ENCODE measurements around the gene MMP3. TPM values are rescaled to one million over a fixed set of nuclear protein-coding genes. Genes with fewer than 3 reads are reported as not detected.

MMP3 gene
- polyA plus RNA-seq, 3 donors = not detected

- no peaks in the 10 kb centered on the region for H3K4me1 Mint-ChIP-seq
- WGBS (ENCODE audit: insufficient coverage) = 80% methylated on average over 5 of the region's 5 CpGs
- H3K27me3 ChIP-seq (ENCODE audit: control insufficient read depth in 2 of 2, insufficient read depth in 2 of 2, low read length in 2 of 2) = peaks cover 2 to 3% of the 10 kb centered on the region in 2 donors
- no peak overlapping the region for H3K27ac ChIP-seq (ENCODE audit: low read depth in 1 of 2, low read length in 2 of 2)
- H3K79me2 ChIP-seq (ENCODE audit: insufficient read depth, low read length) = no peaks in the 10 kb centered on the region
- no peak overlapping the region for H3K4me3 ChIP-seq (replicated peaks in 1 of 3; ENCODE audit: low read depth in 2 of 3, low read length in 3 of 3)
- no peak overlapping the region for H3K9ac ChIP-seq (ENCODE audit: insufficient read depth, low read length, poor library complexity, severe bottlenecking)
- intact Hi-C loops (cut with micrococcal nuclease) = no loop called here
- H3K4me3 Mint-ChIP-seq = no peak overlapping the region
- no peaks in the 10 kb centered on the region for H3K9me3 Mint-ChIP-seq
- DNase-seq = no peak
- TF ChIP-seq CTCF (IDR thresholded peaks at IDR 0.05) = no peak
- H3K9me3 ChIP-seq (replicated peaks in 1 of 2; ENCODE audit: control insufficient read depth in 1 of 2, insufficient read depth in 1 of 2, low read length in 2 of 2) = no peaks in the 10 kb centered on the region
- no peak overlapping the region for H3K27ac Mint-ChIP-seq
- H4K20me1 ChIP-seq (ENCODE audit: insufficient read depth, low read length) = no peaks in the 10 kb centered on the region
- no peaks in the 10 kb centered on the region for H3K36me3 ChIP-seq (replicated peaks in 1 of 2; ENCODE audit: control insufficient read depth in 1 of 2, insufficient read depth in 2 of 2, low read length in 2 of 2)
- peaks cover 0 to 10% (median 4%) of the 10 kb centered on the region in 3 donors for H3K27me3 Mint-ChIP-seq (ENCODE audit: low read depth in 3 of 3)
- no peaks in the 10 kb centered on the region for H3K4me1 ChIP-seq (ENCODE audit: control insufficient read depth in 1 of 2, insufficient read depth in 2 of 2, low read length in 2 of 2)
- H3K4me2 ChIP-seq (replicated peaks; ENCODE audit: extremely low read depth, low read length, poor library complexity, severe bottlenecking) = no peak overlapping the region
- H3K36me3 Mint-ChIP-seq = no peaks in the 10 kb centered on the region
- H2AFZ ChIP-seq (ENCODE audit: insufficient read depth, low read depth, low read length, poor library complexity, severe bottlenecking) = no peak overlapping the region
These were observed 50.8 kb downstream of the MMP3 start for GRCh38 chr11:102792604-102793003.

- H3K4me2 ChIP-seq (replicated peaks; ENCODE audit: extremely low read depth, low read length, poor library complexity, severe bottlenecking) = no peak overlapping the region
- Mint-ChIP-seq H3K27me3 (ENCODE audit: low read depth in 3 of 3) (peaks cover 0 to 9% (median 4%) of the 10 kb centered on the region in 3 donors), H3K4me1 (no peaks in the 10 kb centered on the region), H3K36me3 (no peaks in the 10 kb centered on the region), H3K9me3 (no peaks in the 10 kb centered on the region), H3K4me3 (no peak overlapping the region), H3K27ac (no peak overlapping the region)
- H3K27ac ChIP-seq (ENCODE audit: low read depth in 1 of 2, low read length in 2 of 2) = no peak overlapping the region
- peaks cover 0 to 2% of the 10 kb centered on the region in 2 donors for H3K27me3 ChIP-seq (ENCODE audit: control insufficient read depth in 2 of 2, insufficient read depth in 2 of 2, low read length in 2 of 2)
- no peaks in the 10 kb centered on the region for H3K79me2 ChIP-seq (ENCODE audit: insufficient read depth, low read length)
- intact Hi-C loops (cut with micrococcal nuclease) = no loop called here
- no peak for DNase-seq
- H2AFZ ChIP-seq (ENCODE audit: insufficient read depth, low read depth, low read length, poor library complexity, severe bottlenecking) = no peak overlapping the region
- no peak overlapping the region for H3K4me3 ChIP-seq (replicated peaks in 1 of 3; ENCODE audit: low read depth in 2 of 3, low read length in 3 of 3)
- no peaks in the 10 kb centered on the region for H3K36me3 ChIP-seq (replicated peaks in 1 of 2; ENCODE audit: control insufficient read depth in 1 of 2, insufficient read depth in 2 of 2, low read length in 2 of 2)
- H4K20me1 ChIP-seq (ENCODE audit: insufficient read depth, low read length) = no peaks in the 10 kb centered on the region
- H3K9ac ChIP-seq (ENCODE audit: insufficient read depth, low read length, poor library complexity, severe bottlenecking) = no peak overlapping the region
- no peaks in the 10 kb centered on the region for H3K4me1 ChIP-seq (ENCODE audit: control insufficient read depth in 1 of 2, insufficient read depth in 2 of 2, low read length in 2 of 2)
- TF ChIP-seq CTCF (IDR thresholded peaks at IDR 0.05) = no peak
- WGBS (ENCODE audit: insufficient coverage) = 94% methylated on average over 2 of the region's 4 CpGs
- no peaks in the 10 kb centered on the region for H3K9me3 ChIP-seq (replicated peaks in 1 of 2; ENCODE audit: control insufficient read depth in 1 of 2, insufficient read depth in 1 of 2, low read length in 2 of 2)
These were observed 52.0 kb downstream of the MMP3 start for GRCh38 chr11:102791271-102792036.

All from CD14-positive monocyte (primary cell).